ENCODE measurements around the gene SFTPD.
"Not testable (repeated sequence)": the region's sequence is repeated elsewhere in the genome, so short reads cannot be mapped to it uniquely, and the experiment has no call there.

GRCh38 chr10:79915838-79916237, 33.1 kb downstream of the SFTPD start:
- TF ChIP-seq POLR2A (IDR thresholded peaks at IDR 0.05); CTCF (IDR thresholded peaks at IDR 0.05 in 8 of 11, conservative IDR thresholded peaks at IDR 0.05 in 3 of 11); POLR2AphosphoS5 (IDR thresholded peaks at IDR 0.05): not testable (repeated sequence)

All from spleen (tissue), 7 donors.